Adrenal gland (tissue), 12 donors: Measurements from ENCODE around the gene TCERG1L. TPM values are rescaled to one million over a fixed set of nuclear protein-coding genes. Genes with fewer than 3 reads are reported as not detected.

ENCODE experiments used
- DNase-seq, 7 donors: peaks; one replicate each; pipeline ENCODE4 v3.0.0-alpha.2; 2019 to 2020
- H3K27ac ChIP-seq, 5 donors: fragments of 200-600 bp; sonication (generic) in 4 of 5; 1 replicate in 3 of 5; 2 replicates in 2 of 5; pipeline versions ENCODE4 v1.5.1 to v1.8.0; 2016 to 2020; ENCODE audit warnings: mild to moderate bottlenecking in 1 of 5
- H3K27me3 ChIP-seq: fragments of 200-600 bp; 2 replicates; pipeline ENCODE4 v1.8.0; 2021
- H3K36me3 ChIP-seq, 2 donors: fragments of 200-600 bp; replicated peaks in 1 of 2; 1 replicate in 1 of 2; 2 replicates in 1 of 2; pipeline versions ENCODE4 v1.5.1 to v1.8.0; 2018 to 2022
- H3K4me1 ChIP-seq, 2 donors: fragments of 200-600 bp; replicated peaks in 1 of 2; 1 replicate in 1 of 2; 2 replicates in 1 of 2; pipeline versions ENCODE4 v1.5.1 to v1.8.0; 2018 to 2021
- H3K4me3 ChIP-seq, 4 donors: fragments of 200-600 bp; sonication (generic) in 3 of 4; one replicate each; pipeline ENCODE4 v1.5.1; 2016 to 2018
- H3K9me3 ChIP-seq, 3 donors: fragments of 200-600 bp; sonication (generic) in 1 of 3; replicated peaks in 1 of 3; 1 replicate in 2 of 3; 2 replicates in 1 of 3; pipeline versions ENCODE4 v1.5.1 to v1.8.0; 2016 to 2021
- CTCF ChIP-seq, 6 experiments: fragments of 450-650 bp in 4 of 6; fragments of 200-600 bp in 2 of 6; sonication (generic) in 1 of 6; IDR thresholded peaks; 1 replicate in 5 of 6; 2 replicates in 1 of 6; pipeline versions ENCODE4 v1.5.1 to v1.8.0; 2016 to 2021; ENCODE audit warnings: antibody characterized with exemption in 6 of 6, mild to moderate bottlenecking in 2 of 6, moderate library complexity in 1 of 6
- POLR2A ChIP-seq, 2 donors: fragments of 450-650 bp; IDR thresholded peaks; one replicate each; pipeline ENCODE4 v1.6.1; 2017; ENCODE audit warnings: antibody characterized with exemption in 2 of 2, mild to moderate bottlenecking in 2 of 2, moderate library complexity in 1 of 2
- WGBS, 4 donors: extraction: QIAGEN DNeasy Blood & Tissue Kit in 2 of 4; methylation state at CpG; one replicate each; pipeline versions ENCODE4 v1.1.5 to v1.1.7; 2013 to 2017; 5-methylcytosine and 5-hydroxymethylcytosine counted together
- intact Hi-C, 2 donors: fragments of 100-400 bp; cut with DNase I; formaldehyde crosslinking; loops; one replicate each; pipeline versions ENCODE4 v1.14.1 to v1.15.0; 2022 to 2023
- polyA plus RNA-seq, 3 donors: library from polyadenylated mRNA; stranded (reverse); fragments of 200-250 nt in 2 of 3; fragments of 350-450 nt in 1 of 3; fragmentation: Illumina TruSeq in 1 of 3; extraction: RNeasy Lipid Tissue Mini Kit (QIAGEN cat#74804) in 1 of 3; gene quantifications; one replicate each; pipeline ENCODE4 v1.2.3, GENCODE V29; 2013 to 2014
- total RNA-seq, 9 donors: library from RNA; depleted of rRNA in 4 of 9; stranded (reverse); fragments of >200 nt in 4 of 9; fragments of 120-200 nt in 1 of 9; fragmentation: NEBNext Ultra II Directional in 1 of 9; extraction: Animal tissue kit (Norgen Biotek cat#: 25700) in 1 of 9; gene quantifications; one replicate each; pipeline versions ENCODE4 v1.1.0 to v1.2.4, GENCODE V29; 2013 to 2023
- donor health status: healthy with polysubstance abuse.
- donor health status: Bipolar disorder and iron deficiency.
- donor health status: DM: yes; HTN: yes; CAD: no.
- donor health status: DM: no; HTN: no; CAD: no.
- donor health status: DM: no; HTN: no; CAD: no.
- donor health status: DM: yes; HTN: yes; CAD: no.

TCERG1L gene
- total and polyA plus RNA-seq, 12 donors, result 0.17 to 3.4 (median 0.97) TPM

GRCh38 chr10:131233611-131234258 lies 77.8 kb downstream of the TCERG1L start:
- no peaks in the 10 kb centered on the region for H3K27me3 ChIP-seq
- no peak overlapping the region for H3K27ac ChIP-seq
- no peak overlapping the region for H3K4me3 ChIP-seq
- no peaks in the 10 kb centered on the region for H3K9me3 ChIP-seq
- H3K4me1 ChIP-seq, result no peaks in the 10 kb centered on the region
- 76 to 81% (median 79%) methylated on average over 7 of the region's 7 CpGs for WGBS, 4 donors
- no peaks in the 10 kb centered on the region for H3K36me3 ChIP-seq
- no peak for DNase-seq
- TF ChIP-seq POLR2A (IDR thresholded peaks at IDR 0.05), result no peak
- no peak for TF ChIP-seq CTCF (IDR thresholded peaks at IDR 0.05)
- intact Hi-C loops, result no loop called here

GRCh38 chr10:131231965-131232541 lies 79.5 kb downstream of the TCERG1L start:
- no peaks in the 10 kb centered on the region for H3K36me3 ChIP-seq
- intact Hi-C loops, result no loop called here
- H3K27ac ChIP-seq, result no peak overlapping the region
- 79 to 90% (median 81%) methylated on average over 13 to 15 of the region's 15 CpGs for WGBS, 4 donors
- no peak overlapping the region for H3K4me3 ChIP-seq
- H3K9me3 ChIP-seq, result no peaks in the 10 kb centered on the region
- H3K27me3 ChIP-seq, result no peaks in the 10 kb centered on the region
- H3K4me1 ChIP-seq, result no peaks in the 10 kb centered on the region
- TF ChIP-seq POLR2A (IDR thresholded peaks at IDR 0.05), result no peak
- no peak for TF ChIP-seq CTCF (IDR thresholded peaks at IDR 0.05)
- DNase-seq, result no peak

- no peak overlapping the region for H3K27ac ChIP-seq
- no peaks in the 10 kb centered on the region for H3K9me3 ChIP-seq
- no peaks in the 10 kb centered on the region for H3K4me1 ChIP-seq
- intact Hi-C loops, result no loop called here
- no peaks in the 10 kb centered on the region for H3K36me3 ChIP-seq
- TF ChIP-seq CTCF (IDR thresholded peaks at IDR 0.05) (no peak), POLR2A (IDR thresholded peaks at IDR 0.05) (no peak)
- 50 to 65% (median 61%) methylated on average over 10 to 19 of the region's 19 CpGs for WGBS, 4 donors
- no peak for DNase-seq
- no peak overlapping the region for H3K4me3 ChIP-seq
- H3K27me3 ChIP-seq, result no peaks in the 10 kb centered on the region
Observed at GRCh38 chr10:131231323-131231964, 80.1 kb downstream of the TCERG1L start.

- TF ChIP-seq CTCF (IDR thresholded peaks at IDR 0.05), result no peak
- TF ChIP-seq POLR2A (IDR thresholded peaks at IDR 0.05), result no peak
- no peak overlapping the region for H3K27ac ChIP-seq
- intact Hi-C loops, result no loop called here
- no peaks in the 10 kb centered on the region for H3K36me3 ChIP-seq
- no peaks in the 10 kb centered on the region for H3K4me1 ChIP-seq
- 82 to 92% (median 85%) methylated on average over 6 to 15 of the region's 15 CpGs for WGBS, 4 donors
- no peaks in the 10 kb centered on the region for H3K9me3 ChIP-seq
- no peak overlapping the region for H3K4me3 ChIP-seq
- no peak for DNase-seq
- H3K27me3 ChIP-seq, result no peaks in the 10 kb centered on the region
Observed at GRCh38 chr10:131230641-131231322, 80.7 kb downstream of the TCERG1L start.
